ENCODE measurements around the gene GDF10. TPM values are rescaled to one million over a fixed set of nuclear protein-coding genes. Genes with fewer than 3 reads are reported as not detected.

Gene GDF10
- total RNA-seq, 1 donor from 2014 or later, result not detected

DNA sequence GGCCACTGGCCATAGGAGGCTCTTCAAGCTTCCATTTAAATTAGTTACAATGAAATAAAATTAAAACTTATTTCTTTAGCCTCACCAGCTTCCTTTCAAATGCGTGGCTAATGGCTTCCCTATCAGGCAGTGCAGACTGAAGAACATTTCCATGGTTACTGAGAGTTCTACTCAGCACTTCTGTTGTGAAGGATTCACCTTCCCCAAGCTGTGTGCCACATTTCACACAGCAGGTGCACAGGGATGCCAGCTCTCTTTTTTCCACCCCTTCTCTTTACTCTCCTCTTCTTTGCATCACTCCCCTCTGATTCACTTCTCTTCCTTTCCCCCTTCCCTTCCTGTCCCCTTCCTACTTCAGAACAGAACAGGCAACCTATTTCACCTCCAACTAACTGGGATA lies 23.1 kb downstream of the GDF10 start:
- ChIA-PET POLR2A (no interaction called here), CTCF (interaction anchor here (1.7 kb wide), 1 partner anchor 11 kb away, joined by 5 read pairs; no protein-coding TSS in a partner anchor)
- intact Hi-C loops (cut with micrococcal nuclease), result no loop called here
- H3K27me3 Mint-ChIP-seq, result peaks cover 5% of the 10 kb centered on the region
- H3K27ac Mint-ChIP-seq, result no peak overlapping the region
- no peaks in the 10 kb centered on the region for H3K36me3 Mint-ChIP-seq (ENCODE audit: low read depth)
- TF ChIP-seq, protein P1, sequence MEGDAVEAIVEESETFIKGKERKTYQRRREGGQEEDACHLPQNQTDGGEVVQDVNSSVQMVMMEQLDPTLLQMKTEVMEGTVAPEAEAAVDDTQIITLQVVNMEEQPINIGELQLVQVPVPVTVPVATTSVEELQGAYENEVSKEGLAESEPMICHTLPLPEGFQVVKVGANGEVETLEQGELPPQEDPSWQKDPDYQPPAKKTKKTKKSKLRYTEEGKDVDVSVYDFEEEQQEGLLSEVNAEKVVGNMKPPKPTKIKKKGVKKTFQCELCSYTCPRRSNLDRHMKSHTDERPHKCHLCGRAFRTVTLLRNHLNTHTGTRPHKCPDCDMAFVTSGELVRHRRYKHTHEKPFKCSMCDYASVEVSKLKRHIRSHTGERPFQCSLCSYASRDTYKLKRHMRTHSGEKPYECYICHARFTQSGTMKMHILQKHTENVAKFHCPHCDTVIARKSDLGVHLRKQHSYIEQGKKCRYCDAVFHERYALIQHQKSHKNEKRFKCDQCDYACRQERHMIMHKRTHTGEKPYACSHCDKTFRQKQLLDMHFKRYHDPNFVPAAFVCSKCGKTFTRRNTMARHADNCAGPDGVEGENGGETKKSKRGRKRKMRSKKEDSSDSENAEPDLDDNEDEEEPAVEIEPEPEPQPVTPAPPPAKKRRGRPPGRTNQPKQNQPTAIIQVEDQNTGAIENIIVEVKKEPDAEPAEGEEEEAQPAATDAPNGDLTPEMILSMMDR (IDR thresholded peaks at IDR 0.05), result no peak
- DNase-seq (no peak), ATAC-seq (ENCODE audit: low read depth) (no peak)
- H3K4me1 Mint-ChIP-seq, result no peaks in the 10 kb centered on the region
- no peaks in the 10 kb centered on the region for H3K9me3 Mint-ChIP-seq
- H3K4me3 Mint-ChIP-seq, result no peak overlapping the region

DNA sequence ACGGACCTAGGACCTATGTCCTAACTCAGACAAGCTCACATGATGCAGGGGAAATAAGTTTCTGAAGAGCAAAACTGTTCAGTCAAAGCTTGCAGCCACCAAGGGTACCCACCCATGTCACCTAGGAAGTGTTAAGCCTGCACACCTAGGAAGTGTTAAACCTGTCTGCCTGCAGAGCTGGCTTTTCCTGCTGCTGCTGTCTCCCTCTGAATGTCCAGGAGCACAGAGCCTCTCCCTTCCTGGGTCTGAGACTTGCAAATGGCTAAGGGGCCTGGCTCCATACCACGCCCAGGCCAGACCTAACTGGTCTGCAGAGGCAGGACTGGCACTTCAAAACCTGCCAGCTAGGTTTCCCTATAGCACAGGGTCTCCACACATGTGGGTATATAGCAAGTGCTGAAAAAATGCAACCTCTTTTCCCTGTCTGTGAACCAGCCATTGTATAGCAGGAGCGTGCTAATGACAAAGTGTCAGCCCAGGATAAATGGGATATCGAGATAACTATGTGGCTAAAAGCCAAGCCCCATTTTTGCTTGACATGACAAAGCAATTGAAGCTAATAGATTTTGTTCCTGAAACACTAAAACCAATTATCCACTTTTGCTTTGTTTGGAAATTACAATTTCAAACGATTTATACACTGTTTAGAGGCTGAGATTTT lies 23.8 kb downstream of the GDF10 start:
- POLR2A ChIA-PET, result no interaction called here
- CTCF ChIA-PET, result interaction anchor here (1.7 kb wide), 1 partner anchor 12 kb away, joined by 5 read pairs; no protein-coding TSS in a partner anchor
- H3K4me1 Mint-ChIP-seq, result no peaks in the 10 kb centered on the region
- H3K27ac Mint-ChIP-seq, result no peak overlapping the region
- H3K27me3 Mint-ChIP-seq, result peaks cover 5% of the 10 kb centered on the region
- peaks cover 4% of the 10 kb centered on the region for H3K9me3 Mint-ChIP-seq
- DNase-seq, result no peak
- no peak overlapping the region for H3K4me3 Mint-ChIP-seq
- TF ChIP-seq, protein P1 (IDR thresholded peaks at IDR 0.05), result no peak
- no peak for ATAC-seq (ENCODE audit: low read depth)
- intact Hi-C loops (cut with micrococcal nuclease), result no loop called here
- H3K36me3 Mint-ChIP-seq (ENCODE audit: low read depth), result no peaks in the 10 kb centered on the region

DNA sequence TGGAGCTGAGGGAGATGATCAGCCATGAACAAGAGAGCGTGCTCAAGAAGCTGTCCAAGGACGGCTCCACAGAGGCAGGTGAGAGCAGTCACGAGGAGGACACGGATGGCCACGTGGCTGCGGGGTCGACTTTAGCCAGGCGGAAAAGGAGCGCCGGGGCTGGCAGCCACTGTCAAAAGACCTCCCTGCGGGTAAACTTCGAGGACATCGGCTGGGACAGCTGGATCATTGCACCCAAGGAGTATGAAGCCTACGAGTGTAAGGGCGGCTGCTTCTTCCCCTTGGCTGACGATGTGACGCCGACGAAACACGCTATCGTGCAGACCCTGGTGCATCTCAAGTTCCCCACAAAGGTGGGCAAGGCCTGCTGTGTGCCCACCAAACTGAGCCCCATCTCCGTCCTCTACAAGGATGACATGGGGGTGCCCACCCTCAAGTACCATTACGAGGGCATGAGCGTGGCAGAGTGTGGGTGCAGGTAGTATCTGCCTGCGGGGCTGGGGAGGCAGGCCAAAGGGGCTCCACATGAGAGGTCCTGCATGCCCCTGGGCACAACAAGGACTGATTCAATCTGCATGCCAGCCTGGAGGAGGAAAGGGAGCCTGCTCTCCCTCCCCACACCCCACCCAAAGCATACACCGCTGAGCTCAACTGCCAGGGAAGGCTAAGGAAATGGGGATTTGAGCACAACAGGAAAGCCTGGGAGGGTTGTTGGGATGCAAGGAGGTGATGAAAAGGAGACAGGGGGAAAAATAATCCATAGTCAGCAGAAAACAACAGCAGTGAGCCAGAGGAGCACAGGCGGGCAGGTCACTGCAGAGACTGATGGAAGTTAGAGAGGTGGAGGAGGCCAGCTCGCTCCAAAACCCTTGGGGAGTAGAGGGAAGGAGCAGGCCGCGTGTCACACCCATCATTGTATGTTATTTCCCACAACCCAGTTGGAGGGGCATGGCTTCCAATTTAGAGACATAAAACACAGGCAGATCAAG lies 25.6 kb downstream of the GDF10 start:
- CTCF ChIA-PET, result no interaction called here
- Mint-ChIP-seq H3K4me1 (no peaks in the 10 kb centered on the region), H3K27ac (no peak overlapping the region), H3K4me3 (no peak overlapping the region), H3K36me3 (ENCODE audit: low read depth) (no peaks in the 10 kb centered on the region), H3K27me3 (peaks cover 5% of the 10 kb centered on the region), H3K9me3 (peaks cover 4% of the 10 kb centered on the region)
- TF ChIP-seq, protein P1 (IDR thresholded peaks at IDR 0.05), result no peak
- intact Hi-C loops (cut with micrococcal nuclease), result no loop called here
- ATAC-seq (ENCODE audit: low read depth) (no peak), DNase-seq (no peak)
- POLR2A ChIA-PET, result no interaction called here

DNA sequence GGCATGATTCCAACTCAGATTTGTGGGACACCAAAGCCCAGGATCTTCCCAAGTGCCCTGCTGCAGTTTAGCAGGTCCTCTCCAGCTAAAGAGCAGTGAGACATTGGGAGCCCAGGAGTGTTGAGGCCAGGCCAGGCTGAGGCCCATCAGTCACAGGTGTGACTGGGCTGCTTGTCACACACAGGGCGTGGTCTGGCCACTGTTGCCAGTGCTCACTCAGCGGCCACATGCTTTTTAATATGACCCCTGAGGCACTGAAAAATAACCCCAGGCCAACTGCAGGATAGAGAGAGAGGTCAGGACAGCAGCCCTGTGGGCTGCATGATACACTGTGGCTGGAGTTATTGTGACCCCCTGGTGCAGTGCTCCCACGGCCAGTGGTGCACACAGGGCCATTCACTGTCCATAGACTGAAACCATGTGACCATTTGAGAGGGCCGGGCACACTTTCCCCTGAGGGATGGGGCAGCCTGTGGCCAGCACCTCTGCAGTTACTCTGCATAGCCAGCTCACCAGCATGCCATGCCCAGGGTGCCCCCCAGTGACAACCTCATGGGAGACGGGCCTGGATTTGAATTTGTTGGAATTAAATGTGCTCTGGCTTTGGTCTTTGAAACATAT lies 26.4 kb downstream of the GDF10 start:
- no peak overlapping the region for H3K27ac Mint-ChIP-seq
- POLR2A ChIA-PET, result no interaction called here
- H3K9me3 Mint-ChIP-seq, result peaks cover 4% of the 10 kb centered on the region
- ATAC-seq (ENCODE audit: low read depth) (no peak), DNase-seq (no peak)
- H3K36me3 Mint-ChIP-seq (ENCODE audit: low read depth), result no peaks in the 10 kb centered on the region
- H3K4me1 Mint-ChIP-seq, result no peaks in the 10 kb centered on the region
- intact Hi-C loops (cut with micrococcal nuclease), result no loop called here
- TF ChIP-seq, protein P1 (IDR thresholded peaks at IDR 0.05), result no peak
- CTCF ChIA-PET, result no interaction called here
- H3K27me3 Mint-ChIP-seq, result peaks cover 5% of the 10 kb centered on the region
- H3K4me3 Mint-ChIP-seq, result no peak overlapping the region

DNA sequence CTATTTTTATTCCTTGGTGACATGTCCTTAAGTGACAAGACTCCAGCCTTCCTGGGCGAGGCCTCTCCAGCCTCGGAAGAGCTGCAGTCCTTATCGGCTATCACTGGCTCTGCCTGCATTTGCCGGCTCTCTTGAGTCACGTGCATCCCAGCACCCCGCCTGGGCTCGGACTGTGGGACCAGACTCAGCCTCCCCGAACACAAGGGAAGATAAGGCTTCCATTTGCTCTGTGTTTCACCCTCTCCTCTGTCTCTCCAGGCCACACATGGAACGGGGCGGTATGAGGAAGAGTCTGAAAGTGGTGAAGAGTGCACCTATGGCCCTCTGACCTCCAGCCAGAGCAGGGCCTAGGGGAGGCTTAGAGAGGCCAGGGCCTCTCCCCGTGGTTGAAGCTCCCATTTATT lies 26.9 kb downstream of the GDF10 start:
- no peak overlapping the region for H3K4me3 Mint-ChIP-seq
- ATAC-seq (ENCODE audit: low read depth), result no peak
- peaks cover 4% of the 10 kb centered on the region for H3K9me3 Mint-ChIP-seq
- TF ChIP-seq, protein P1 (IDR thresholded peaks at IDR 0.05), result no peak
- ChIA-PET CTCF (no interaction called here), POLR2A (no interaction called here)
- H3K36me3 Mint-ChIP-seq (ENCODE audit: low read depth), result no peaks in the 10 kb centered on the region
- H3K27me3 Mint-ChIP-seq, result peaks cover 5% of the 10 kb centered on the region
- intact Hi-C loops (cut with micrococcal nuclease), result no loop called here
- no peak overlapping the region for H3K27ac Mint-ChIP-seq
- no peak for DNase-seq
- no peaks in the 10 kb centered on the region for H3K4me1 Mint-ChIP-seq

All from activated B cell treated with CpG ODN at 0.5 μM for 24 hours (primary cell).